ENCODE data around the gene PRRG4.
A peak's percentile ranks its signal among the peaks of the same experiment; 100 is the strongest.

Gene PRRG4

DNA sequence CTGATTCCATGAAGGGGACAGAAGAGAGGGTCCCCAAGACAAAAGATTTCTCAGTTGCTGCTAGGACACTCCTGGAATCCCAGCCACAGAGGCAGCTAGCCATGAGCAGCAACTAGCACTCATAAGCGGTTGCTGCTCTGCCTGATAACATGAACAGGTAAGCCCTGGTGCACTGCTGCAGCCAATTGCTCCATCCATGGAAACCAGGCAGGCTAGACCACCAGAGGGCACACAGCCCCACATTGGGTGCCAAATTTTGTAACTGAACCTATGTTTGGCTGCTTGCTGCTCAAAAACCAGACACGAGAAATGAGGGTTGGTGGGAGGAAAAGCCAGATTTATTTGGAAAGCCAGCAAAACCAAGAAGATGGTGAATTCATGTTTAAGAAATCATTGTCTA is 40.9 kb downstream of the PRRG4 start:
- Histone ChIP-seq H3K9ac (no peak overlapping the region), H3K79me2 (ENCODE audit: insufficient read depth, low read depth) (no peaks in the 10 kb centered on the region), H3K4me2 (no peak overlapping the region), H3K36me3 (ENCODE audit: insufficient read depth) (no peaks in the 10 kb centered on the region), H4K20me1 (ENCODE audit: insufficient read depth) (no peaks in the 10 kb centered on the region), H3K27me3 (ENCODE audit: insufficient read depth, low read depth) (no peaks in the 10 kb centered on the region), H3K27ac (no peak overlapping the region), H2AFZ (ENCODE audit: low read depth) (no peak overlapping the region), H3K4me1 (ENCODE audit: low read depth, poor library complexity, severe bottlenecking) (no peaks in the 10 kb centered on the region), H3K4me3 (IDR thresholded peaks at IDR 0.05; ENCODE audit: insufficient read depth, low read depth, low read length) (no peak overlapping the region)
- TF ChIP-seq, protein P1, sequence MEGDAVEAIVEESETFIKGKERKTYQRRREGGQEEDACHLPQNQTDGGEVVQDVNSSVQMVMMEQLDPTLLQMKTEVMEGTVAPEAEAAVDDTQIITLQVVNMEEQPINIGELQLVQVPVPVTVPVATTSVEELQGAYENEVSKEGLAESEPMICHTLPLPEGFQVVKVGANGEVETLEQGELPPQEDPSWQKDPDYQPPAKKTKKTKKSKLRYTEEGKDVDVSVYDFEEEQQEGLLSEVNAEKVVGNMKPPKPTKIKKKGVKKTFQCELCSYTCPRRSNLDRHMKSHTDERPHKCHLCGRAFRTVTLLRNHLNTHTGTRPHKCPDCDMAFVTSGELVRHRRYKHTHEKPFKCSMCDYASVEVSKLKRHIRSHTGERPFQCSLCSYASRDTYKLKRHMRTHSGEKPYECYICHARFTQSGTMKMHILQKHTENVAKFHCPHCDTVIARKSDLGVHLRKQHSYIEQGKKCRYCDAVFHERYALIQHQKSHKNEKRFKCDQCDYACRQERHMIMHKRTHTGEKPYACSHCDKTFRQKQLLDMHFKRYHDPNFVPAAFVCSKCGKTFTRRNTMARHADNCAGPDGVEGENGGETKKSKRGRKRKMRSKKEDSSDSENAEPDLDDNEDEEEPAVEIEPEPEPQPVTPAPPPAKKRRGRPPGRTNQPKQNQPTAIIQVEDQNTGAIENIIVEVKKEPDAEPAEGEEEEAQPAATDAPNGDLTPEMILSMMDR (conservative IDR thresholded peaks at IDR 0.05; ENCODE audit: low read depth, low read length) = peak; percentile 47

DNA sequence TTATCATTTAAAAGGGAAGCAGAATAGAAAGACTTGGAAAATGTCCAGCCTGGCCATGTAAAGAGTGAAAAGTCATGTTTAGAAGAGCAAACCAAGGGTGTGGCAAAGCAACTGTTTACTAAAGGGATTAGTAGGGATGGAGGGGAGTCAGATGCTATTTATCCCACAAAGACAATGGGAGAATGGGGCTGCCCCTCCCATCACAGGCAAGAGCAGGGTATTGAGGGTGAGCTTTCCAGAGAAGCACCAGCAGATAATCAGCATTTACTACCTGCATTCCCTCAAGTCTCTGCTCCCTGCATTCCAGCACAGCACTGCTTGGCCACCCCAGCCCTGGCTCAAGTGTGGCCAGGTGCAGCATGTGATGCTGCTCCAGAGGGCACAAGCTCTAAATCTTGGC is 44.4 kb downstream of the PRRG4 start:
- Histone ChIP-seq H2AFZ (ENCODE audit: low read depth) (no peak overlapping the region), H3K4me3 (IDR thresholded peaks at IDR 0.05; ENCODE audit: insufficient read depth, low read depth, low read length) (no peak overlapping the region), H4K20me1 (ENCODE audit: insufficient read depth) (no peaks in the 10 kb centered on the region), H3K79me2 (ENCODE audit: insufficient read depth, low read depth) (no peaks in the 10 kb centered on the region), H3K27ac (no peak overlapping the region), H3K9ac (no peak overlapping the region), H3K36me3 (ENCODE audit: insufficient read depth) (no peaks in the 10 kb centered on the region), H3K4me1 (ENCODE audit: low read depth, poor library complexity, severe bottlenecking) (no peaks in the 10 kb centered on the region), H3K27me3 (ENCODE audit: insufficient read depth, low read depth) (no peaks in the 10 kb centered on the region), H3K4me2 (no peak overlapping the region)
- TF ChIP-seq, protein P1 (conservative IDR thresholded peaks at IDR 0.05; ENCODE audit: low read depth, low read length) = no peak

DNA sequence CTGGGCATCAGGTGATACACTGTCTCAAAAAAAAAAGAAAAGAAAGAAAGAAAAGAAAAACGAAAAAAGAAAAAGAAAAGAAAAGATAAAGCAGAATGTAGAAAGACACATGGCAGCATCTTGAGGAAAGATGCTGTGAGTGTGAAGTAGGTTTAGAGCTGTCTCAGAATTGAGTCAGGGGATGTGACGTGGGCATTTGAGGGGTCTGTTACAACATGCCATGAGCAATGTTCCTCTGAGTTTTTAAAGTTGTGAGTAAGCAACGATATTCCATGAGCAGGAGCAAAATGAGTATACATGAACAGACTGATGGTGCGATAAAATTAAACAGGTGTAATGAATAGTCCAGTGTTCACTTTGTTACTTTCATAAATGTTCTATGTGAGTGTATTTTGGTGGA is 51.6 kb downstream of the PRRG4 start:
- Histone ChIP-seq H3K27ac (no peak overlapping the region), H2AFZ (ENCODE audit: low read depth) (no peak overlapping the region), H3K9ac (no peak overlapping the region), H3K4me1 (ENCODE audit: low read depth, poor library complexity, severe bottlenecking) (no peaks in the 10 kb centered on the region), H3K4me3 (IDR thresholded peaks at IDR 0.05; ENCODE audit: insufficient read depth, low read depth, low read length) (no peak overlapping the region), H3K27me3 (ENCODE audit: insufficient read depth, low read depth) (no peaks in the 10 kb centered on the region), H4K20me1 (ENCODE audit: insufficient read depth) (no peaks in the 10 kb centered on the region), H3K79me2 (ENCODE audit: insufficient read depth, low read depth) (no peaks in the 10 kb centered on the region), H3K4me2 (no peak overlapping the region), H3K36me3 (ENCODE audit: insufficient read depth) (no peaks in the 10 kb centered on the region)
- TF ChIP-seq, protein P1 (conservative IDR thresholded peaks at IDR 0.05; ENCODE audit: low read depth, low read length) = no peak

DNA sequence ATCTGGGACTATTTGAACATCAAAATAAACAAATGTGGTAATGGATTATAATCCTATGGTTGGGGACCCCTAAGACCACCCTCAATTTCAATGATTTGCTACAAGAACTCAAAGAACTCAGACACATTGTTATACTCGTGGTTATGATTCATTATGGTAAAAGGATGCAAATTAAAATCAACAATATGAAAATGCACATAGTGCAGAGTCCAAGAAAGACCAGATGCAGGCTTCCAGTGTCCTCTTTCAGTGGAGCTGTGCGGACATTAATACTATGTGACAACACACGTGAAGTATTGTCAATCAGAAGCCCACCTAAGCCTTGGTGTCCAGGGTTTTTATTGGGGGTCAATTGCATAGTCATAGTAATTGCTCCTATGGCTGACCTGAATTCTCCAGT is 53.7 kb downstream of the PRRG4 start:
- Histone ChIP-seq H3K27me3 (ENCODE audit: insufficient read depth, low read depth) (no peaks in the 10 kb centered on the region), H3K79me2 (ENCODE audit: insufficient read depth, low read depth) (no peaks in the 10 kb centered on the region), H4K20me1 (ENCODE audit: insufficient read depth) (no peaks in the 10 kb centered on the region), H3K36me3 (ENCODE audit: insufficient read depth) (no peaks in the 10 kb centered on the region), H3K27ac (no peak overlapping the region), H3K4me1 (ENCODE audit: low read depth, poor library complexity, severe bottlenecking) (no peaks in the 10 kb centered on the region), H3K4me3 (IDR thresholded peaks at IDR 0.05; ENCODE audit: insufficient read depth, low read depth, low read length) (no peak overlapping the region), H2AFZ (ENCODE audit: low read depth) (no peak overlapping the region), H3K4me2 (no peak overlapping the region), H3K9ac (no peak overlapping the region)
- TF ChIP-seq, protein P1 (conservative IDR thresholded peaks at IDR 0.05; ENCODE audit: low read depth, low read length) = no peak

Data from KMS-11 (cell line).